Fibroblast of lung (primary cell): ENCODE data around the gene KAT8. TPM values are rescaled to one million over a fixed set of nuclear protein-coding genes. Genes with fewer than 3 reads are reported as not detected.
A peak's percentile ranks its signal among the peaks of the same experiment; 100 is the strongest.

Experiments
- DNase-seq, 2 donors: peaks; one replicate each; pipeline versions ENCODE4 v3.0.0 to v3.0.0-alpha.2; 2010; ENCODE audit warnings: low read depth in 2 of 2
- H2AFZ ChIP-seq: 2 replicates; pipeline ENCODE4 v1.5.1; 2012; ENCODE audit warnings: low read length, control low read depth, inconsistent platforms
- H3K27ac ChIP-seq: 2 replicates; pipeline ENCODE4 v1.5.1; 2011; ENCODE audit warnings: low read length, control low read depth; ENCODE audit not compliant: insufficient read depth
- H3K27me3 ChIP-seq: 2 replicates; pipeline ENCODE4 v1.5.1; 2011; ENCODE audit warnings: mild to moderate bottlenecking, low read length; ENCODE audit not compliant: control insufficient read depth, insufficient read depth
- H3K36me3 ChIP-seq: 2 replicates; pipeline ENCODE4 v1.5.1; 2011; ENCODE audit warnings: low read length; ENCODE audit not compliant: control insufficient read depth, insufficient read depth
- H3K4me1 ChIP-seq: 2 replicates; pipeline ENCODE4 v1.5.1; 2011; ENCODE audit warnings: low read length; ENCODE audit not compliant: control insufficient read depth, insufficient read depth; ENCODE audit errors: extremely low read depth
- H3K4me2 ChIP-seq: 2 replicates; pipeline ENCODE4 v1.5.1; 2011; ENCODE audit warnings: low read length, control low read depth; ENCODE audit not compliant: insufficient read depth; ENCODE audit errors: extremely low read depth
- H3K4me3 ChIP-seq, 4 experiments: fragments of 200-600 bp in 1 of 4; sonication (generic) in 1 of 4; replicated peaks in 1 of 4; 2 replicates each; pipeline ENCODE4 v1.5.1; 2011 to 2016; ENCODE audit warnings: low read length in 4 of 4, low read depth in 3 of 4, mild to moderate bottlenecking in 3 of 4, control low read depth in 2 of 4, inconsistent platforms in 1 of 4, mixed read lengths in 1 of 4; ENCODE audit not compliant: insufficient read depth in 1 of 4; ENCODE audit errors: control extremely low read depth in 1 of 4
- H3K79me2 ChIP-seq: 2 replicates; pipeline ENCODE4 v1.5.1; 2012; ENCODE audit warnings: mild to moderate bottlenecking, low read length, inconsistent platforms; ENCODE audit not compliant: control insufficient read depth, insufficient read depth
- H3K9ac ChIP-seq: 2 replicates; pipeline ENCODE4 v1.5.1; 2011; ENCODE audit warnings: mild to moderate bottlenecking, low read length, control low read depth; ENCODE audit not compliant: insufficient read depth
- H3K9me3 ChIP-seq: 2 replicates; pipeline ENCODE4 v1.5.1; 2012; ENCODE audit warnings: low read depth, low read length; ENCODE audit not compliant: control insufficient read depth, insufficient read depth
- H4K20me1 ChIP-seq: 2 replicates; pipeline ENCODE4 v1.5.1; 2011; ENCODE audit warnings: low read length; ENCODE audit not compliant: control insufficient read depth, insufficient read depth; ENCODE audit errors: extremely low read depth
- EZH2 ChIP-seq: IDR thresholded peaks from 2 replicates; pipeline ENCODE4 v1.5.1; 2012; ENCODE audit warnings: low read length, control low read depth, mild to moderate bottlenecking; ENCODE audit errors: missing control alignments
- polyA plus RNA-seq, 2 donors: library from polyadenylated mRNA; depleted of rRNA in 1 of 2; stranded (reverse) in 1 of 2; unstranded in 1 of 2; fragments of >200 nt; gene quantifications; 2 replicates each; pipeline ENCODE4 v1.2.1, GENCODE V29; 2011 to 2012; ENCODE audit warnings: missing spikeins in 1 of 2
- total RNA-seq: library from RNA; depleted of rRNA; stranded (reverse); fragments of >200 nt; gene quantifications from 2 replicates; pipeline ENCODE4 v1.2.1, GENCODE V29; 2014
- TF ChIP-seq, protein P1 (sequence below), 2 donors: IDR thresholded peaks in 1 of 2; conservative IDR thresholded peaks in 1 of 2; 1 replicate in 1 of 2; 2 replicates in 1 of 2; pipeline ENCODE4 v1.5.1; 2011 to 2012; ENCODE audit warnings: low read length in 2 of 2, control low read depth in 1 of 2, inconsistent platforms in 1 of 2, low read depth in 1 of 2, mild to moderate bottlenecking in 1 of 2

The KAT8 gene
- total and polyA plus RNA-seq, 2 donors (not counting 1 experiment from before 2014, with no cell fraction given) = 23.9 to 30.4 TPM

GRCh38 chr16:31105677-31106213, 11.7 kb upstream of the KAT8 start:
- peak overlapping the region; percentile 25 for H3K4me2 ChIP-seq
- TF ChIP-seq EZH2 = no peak
- TF ChIP-seq, protein P1, sequence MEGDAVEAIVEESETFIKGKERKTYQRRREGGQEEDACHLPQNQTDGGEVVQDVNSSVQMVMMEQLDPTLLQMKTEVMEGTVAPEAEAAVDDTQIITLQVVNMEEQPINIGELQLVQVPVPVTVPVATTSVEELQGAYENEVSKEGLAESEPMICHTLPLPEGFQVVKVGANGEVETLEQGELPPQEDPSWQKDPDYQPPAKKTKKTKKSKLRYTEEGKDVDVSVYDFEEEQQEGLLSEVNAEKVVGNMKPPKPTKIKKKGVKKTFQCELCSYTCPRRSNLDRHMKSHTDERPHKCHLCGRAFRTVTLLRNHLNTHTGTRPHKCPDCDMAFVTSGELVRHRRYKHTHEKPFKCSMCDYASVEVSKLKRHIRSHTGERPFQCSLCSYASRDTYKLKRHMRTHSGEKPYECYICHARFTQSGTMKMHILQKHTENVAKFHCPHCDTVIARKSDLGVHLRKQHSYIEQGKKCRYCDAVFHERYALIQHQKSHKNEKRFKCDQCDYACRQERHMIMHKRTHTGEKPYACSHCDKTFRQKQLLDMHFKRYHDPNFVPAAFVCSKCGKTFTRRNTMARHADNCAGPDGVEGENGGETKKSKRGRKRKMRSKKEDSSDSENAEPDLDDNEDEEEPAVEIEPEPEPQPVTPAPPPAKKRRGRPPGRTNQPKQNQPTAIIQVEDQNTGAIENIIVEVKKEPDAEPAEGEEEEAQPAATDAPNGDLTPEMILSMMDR (conservative IDR thresholded peaks at IDR 0.05 in 1 of 2, IDR thresholded peaks at IDR 0.05 in 1 of 2; ENCODE audit: low read depth in 1 of 2, low read length in 2 of 2) = peak; percentile 61 to 78
- no peak overlapping the region for H3K4me3 ChIP-seq
- DNase-seq = peak; percentile 32 to 46
- peaks cover 9% of the 10 kb centered on the region for H3K79me2 ChIP-seq
- no peaks in the 10 kb centered on the region for H3K27me3 ChIP-seq
- H3K4me1 ChIP-seq = peaks cover 3% of the 10 kb centered on the region
- peak overlapping the region; percentile 20 for H3K27ac ChIP-seq
- H3K36me3 ChIP-seq = peaks cover 6% of the 10 kb centered on the region
- no peak overlapping the region for H3K9ac ChIP-seq
- no peaks in the 10 kb centered on the region for H4K20me1 ChIP-seq
- H2AFZ ChIP-seq = peak overlapping the region; percentile 93
- H3K9me3 ChIP-seq = no peaks in the 10 kb centered on the region

DNA sequence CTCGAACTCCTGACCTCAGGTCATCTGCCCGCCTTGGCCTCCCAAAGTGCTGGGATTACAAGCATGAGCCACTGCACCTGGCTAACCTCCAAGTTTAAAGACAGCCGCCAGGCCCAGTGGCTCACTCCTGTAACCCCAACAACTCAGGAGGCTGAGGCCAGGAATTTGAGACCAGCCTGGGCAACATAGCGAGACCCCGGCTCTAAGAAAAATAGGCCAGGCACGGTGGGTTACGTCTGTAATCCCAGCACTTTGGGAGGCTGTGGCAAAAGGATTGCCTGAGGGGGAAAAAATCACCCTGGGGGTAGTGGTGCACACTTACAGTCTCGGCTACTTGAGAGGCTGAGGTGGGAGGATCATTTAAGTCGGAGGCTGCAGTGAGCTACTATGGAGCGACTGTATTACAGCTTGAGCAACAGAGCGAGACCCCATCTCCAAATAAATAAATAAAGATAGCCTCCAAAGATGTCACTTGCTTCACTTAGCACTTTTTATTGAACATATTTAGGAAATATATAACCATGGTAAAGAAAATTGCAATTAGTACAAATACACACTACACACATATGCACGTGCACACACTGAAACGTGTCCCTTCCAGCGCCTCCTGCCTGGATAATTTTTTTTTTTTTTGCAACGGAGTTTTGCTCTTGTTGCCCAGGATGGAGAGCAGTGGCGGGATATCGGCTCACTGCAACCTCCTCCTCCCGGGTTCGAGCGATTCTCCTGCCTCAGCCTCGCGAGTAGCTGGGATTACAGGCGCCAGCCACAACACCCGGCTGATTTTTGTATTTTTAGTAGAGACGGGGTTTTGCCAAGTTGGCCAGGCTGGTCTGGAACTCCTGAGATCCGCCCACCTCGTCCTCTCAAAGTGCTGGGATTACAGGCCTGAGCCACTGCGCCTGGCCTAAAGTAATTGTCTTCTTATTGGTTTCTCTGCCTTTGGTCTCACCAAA, 10.7 kb upstream of the KAT8 start:
- DNase-seq = no peak
- Histone ChIP-seq H3K27me3 (no peaks in the 10 kb centered on the region), H3K4me1 (peaks cover 3% of the 10 kb centered on the region), H3K4me3 (no peak overlapping the region), H4K20me1 (no peaks in the 10 kb centered on the region), H3K36me3 (peaks cover 13% of the 10 kb centered on the region), H3K4me2 (no peak overlapping the region), H3K27ac (no peak overlapping the region), H3K9me3 (no peaks in the 10 kb centered on the region), H2AFZ (no peak overlapping the region), H3K9ac (no peak overlapping the region), H3K79me2 (peaks cover 9% of the 10 kb centered on the region)
- no peak for TF ChIP-seq EZH2
- TF ChIP-seq, protein P1 (conservative IDR thresholded peaks at IDR 0.05 in 1 of 2, IDR thresholded peaks at IDR 0.05 in 1 of 2; ENCODE audit: low read depth in 1 of 2, low read length in 2 of 2) = no peak

DNA sequence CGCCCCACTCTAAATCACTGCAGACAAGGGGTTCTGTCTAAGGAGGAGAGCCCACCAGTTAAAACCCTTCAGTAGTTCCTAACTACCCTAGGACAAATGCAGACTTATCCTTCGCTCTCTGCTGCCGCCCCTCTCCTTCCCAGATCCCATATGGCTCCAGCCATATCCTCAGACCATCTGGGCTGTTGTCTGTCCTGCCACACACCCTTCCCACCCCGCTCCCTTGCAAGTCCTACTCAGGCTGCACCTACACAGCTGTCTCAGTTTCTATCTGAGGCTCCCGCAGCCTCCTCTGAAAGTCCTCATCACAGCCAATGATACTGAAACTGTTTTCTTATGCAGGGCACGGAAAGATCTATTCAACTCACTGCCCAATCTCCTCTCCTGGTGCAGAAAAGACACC, 10.0 kb upstream of the KAT8 start:
- H3K9me3 ChIP-seq = no peaks in the 10 kb centered on the region
- peak overlapping the region in 2 of 4 experiments; percentile 52 to 95 for H3K4me3 ChIP-seq
- no peak overlapping the region for H2AFZ ChIP-seq
- no peak for DNase-seq
- peaks cover 19% of the 10 kb centered on the region for H3K36me3 ChIP-seq
- H3K27me3 ChIP-seq = no peaks in the 10 kb centered on the region
- peak overlapping the region; percentile 83 for H3K4me2 ChIP-seq
- H4K20me1 ChIP-seq = no peaks in the 10 kb centered on the region
- no peak overlapping the region for H3K27ac ChIP-seq
- TF ChIP-seq EZH2 = no peak
- TF ChIP-seq, protein P1 (conservative IDR thresholded peaks at IDR 0.05 in 1 of 2, IDR thresholded peaks at IDR 0.05 in 1 of 2; ENCODE audit: low read depth in 1 of 2, low read length in 2 of 2) = no peak
- no peak overlapping the region for H3K9ac ChIP-seq
- peaks cover 9% of the 10 kb centered on the region for H3K79me2 ChIP-seq
- peaks cover 3% of the 10 kb centered on the region for H3K4me1 ChIP-seq
